Activated naive CD4-positive, alpha-beta T cell treated with anti-CD3 and anti-CD28 coated beads, Interleukin-2, amount 50 U/mL, for 72 hours (primary cell): ENCODE data around the gene SART1. TPM values are rescaled to one million over a fixed set of nuclear protein-coding genes. Genes with fewer than 3 reads are reported as not detected.
A peak's percentile ranks its signal among the peaks of the same experiment; 100 is the strongest.

ENCODE experiments used
- ATAC-seq, 2 donors: fragments of 150-1000 bp; cut with Tn5 transposase; 2 replicates each; pipeline ENCODE4 v1.10.0; 2021; ENCODE audit warnings: mild to moderate bottlenecking in 2 of 2, moderate library complexity in 2 of 2
- DNase-seq, 2 donors: peaks; one replicate each; pipeline ENCODE4 v3.0.0; 2021 to 2022; ENCODE audit warnings: low spot score in 2 of 2
- H3K27ac Mint-ChIP-seq, 2 donors: one replicate each; pipeline ENCODE4 v1.8.0; 2022; ENCODE audit warnings: mild to moderate bottlenecking in 2 of 2, mixed read lengths in 2 of 2
- H3K36me3 Mint-ChIP-seq, 2 donors: one replicate each; pipeline ENCODE4 v1.8.0; 2022; ENCODE audit warnings: mixed read lengths in 2 of 2
- H3K9me3 Mint-ChIP-seq, 2 donors: one replicate each; pipeline ENCODE4 v1.8.0; 2022; ENCODE audit warnings: mixed read lengths in 2 of 2
- total RNA-seq, 2 donors: library from RNA; stranded (reverse); gene quantifications; one replicate each; pipeline ENCODE4 v1.2.3, GENCODE V29; 2022

Gene SART1, protein sequence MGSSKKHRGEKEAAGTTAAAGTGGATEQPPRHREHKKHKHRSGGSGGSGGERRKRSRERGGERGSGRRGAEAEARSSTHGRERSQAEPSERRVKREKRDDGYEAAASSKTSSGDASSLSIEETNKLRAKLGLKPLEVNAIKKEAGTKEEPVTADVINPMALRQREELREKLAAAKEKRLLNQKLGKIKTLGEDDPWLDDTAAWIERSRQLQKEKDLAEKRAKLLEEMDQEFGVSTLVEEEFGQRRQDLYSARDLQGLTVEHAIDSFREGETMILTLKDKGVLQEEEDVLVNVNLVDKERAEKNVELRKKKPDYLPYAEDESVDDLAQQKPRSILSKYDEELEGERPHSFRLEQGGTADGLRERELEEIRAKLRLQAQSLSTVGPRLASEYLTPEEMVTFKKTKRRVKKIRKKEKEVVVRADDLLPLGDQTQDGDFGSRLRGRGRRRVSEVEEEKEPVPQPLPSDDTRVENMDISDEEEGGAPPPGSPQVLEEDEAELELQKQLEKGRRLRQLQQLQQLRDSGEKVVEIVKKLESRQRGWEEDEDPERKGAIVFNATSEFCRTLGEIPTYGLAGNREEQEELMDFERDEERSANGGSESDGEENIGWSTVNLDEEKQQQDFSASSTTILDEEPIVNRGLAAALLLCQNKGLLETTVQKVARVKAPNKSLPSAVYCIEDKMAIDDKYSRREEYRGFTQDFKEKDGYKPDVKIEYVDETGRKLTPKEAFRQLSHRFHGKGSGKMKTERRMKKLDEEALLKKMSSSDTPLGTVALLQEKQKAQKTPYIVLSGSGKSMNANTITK
- 10 to 100 TPM; 53.1 to 60.2 TPM for total RNA-seq

DNA sequence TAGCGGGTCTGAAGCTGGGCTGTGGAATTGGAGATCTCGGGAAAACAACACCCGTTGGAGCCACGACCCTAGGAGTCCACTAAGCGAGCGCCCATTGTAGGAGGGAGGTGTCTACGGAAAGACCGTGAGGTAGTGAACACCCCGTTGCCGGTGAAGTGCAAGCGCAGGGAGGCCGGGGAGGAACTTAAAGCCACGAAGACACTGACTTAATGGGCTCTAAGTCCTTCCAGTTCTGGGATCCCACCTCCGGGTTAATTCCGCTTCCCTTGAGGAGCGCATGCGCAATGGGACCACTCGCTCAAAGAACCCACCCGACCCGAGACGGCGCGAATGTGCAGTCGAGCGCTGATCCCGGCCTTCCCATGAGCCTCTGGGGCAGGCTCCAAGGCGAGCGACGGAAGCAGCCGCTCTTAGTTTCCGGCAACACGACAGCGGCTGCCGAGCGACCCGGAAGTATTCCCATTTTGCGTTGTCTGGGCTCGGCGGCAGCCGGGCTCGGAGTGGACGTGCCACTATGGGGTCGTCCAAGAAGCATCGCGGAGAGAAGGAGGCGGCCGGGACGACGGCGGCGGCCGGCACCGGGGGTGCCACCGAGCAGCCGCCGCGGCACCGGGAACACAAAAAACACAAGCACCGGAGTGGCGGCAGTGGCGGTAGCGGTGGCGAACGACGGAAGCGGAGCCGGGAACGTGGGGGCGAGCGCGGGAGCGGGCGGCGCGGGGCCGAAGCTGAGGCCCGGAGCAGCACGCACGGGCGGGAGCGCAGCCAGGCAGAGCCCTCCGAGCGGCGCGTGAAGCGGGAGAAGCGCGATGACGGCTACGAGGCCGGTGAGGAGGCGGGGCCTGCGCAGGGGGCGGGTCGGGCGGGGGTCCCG, at the start of gene SART1:
Gene SART1, plus strand, starts transcription at position 468 of the 874 bp plus-strand sequence. Its CDS starts 47 bp downstream, at position 515.
- H3K36me3 Mint-ChIP-seq = peaks cover 30 to 34% of the 10 kb centered on the region in 2 donors
- DNase-seq (peak; percentile 91 to 97), ATAC-seq (peak; percentile 84 to 93)
- H3K9me3 Mint-ChIP-seq = no peaks in the 10 kb centered on the region
- peak within 1 kb of the TSS; percentile 94 to 99 for H3K27ac Mint-ChIP-seq

DNA sequence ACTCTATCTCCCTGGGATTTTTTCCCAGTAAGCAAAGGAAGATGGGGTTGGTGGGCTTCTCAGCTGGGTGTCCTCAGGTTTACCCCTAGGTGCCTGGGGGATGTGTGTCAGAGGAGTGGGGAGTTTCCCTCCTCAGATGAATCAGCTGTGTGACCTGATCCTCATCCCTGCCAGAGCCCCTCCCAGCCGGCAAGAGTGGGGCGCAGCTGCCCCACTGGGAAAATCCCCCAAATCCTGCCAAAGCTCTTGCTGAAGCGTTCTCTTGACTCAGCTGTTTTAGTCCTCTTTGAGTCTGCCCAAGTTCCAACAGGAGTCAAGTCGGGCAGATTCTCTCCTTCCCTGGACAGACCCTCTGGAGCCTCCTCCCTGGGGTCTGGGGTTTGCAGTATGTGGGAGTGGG, 48.7 kb upstream of the SART1 start:
- H3K27ac Mint-ChIP-seq = no peak overlapping the region
- no peak for DNase-seq
- peaks cover 0 to 6% of the 10 kb centered on the region in 2 donors for H3K36me3 Mint-ChIP-seq
- no peaks in the 10 kb centered on the region for H3K9me3 Mint-ChIP-seq
- peak in 1 of 2 donors; percentile 59 for ATAC-seq

DNA sequence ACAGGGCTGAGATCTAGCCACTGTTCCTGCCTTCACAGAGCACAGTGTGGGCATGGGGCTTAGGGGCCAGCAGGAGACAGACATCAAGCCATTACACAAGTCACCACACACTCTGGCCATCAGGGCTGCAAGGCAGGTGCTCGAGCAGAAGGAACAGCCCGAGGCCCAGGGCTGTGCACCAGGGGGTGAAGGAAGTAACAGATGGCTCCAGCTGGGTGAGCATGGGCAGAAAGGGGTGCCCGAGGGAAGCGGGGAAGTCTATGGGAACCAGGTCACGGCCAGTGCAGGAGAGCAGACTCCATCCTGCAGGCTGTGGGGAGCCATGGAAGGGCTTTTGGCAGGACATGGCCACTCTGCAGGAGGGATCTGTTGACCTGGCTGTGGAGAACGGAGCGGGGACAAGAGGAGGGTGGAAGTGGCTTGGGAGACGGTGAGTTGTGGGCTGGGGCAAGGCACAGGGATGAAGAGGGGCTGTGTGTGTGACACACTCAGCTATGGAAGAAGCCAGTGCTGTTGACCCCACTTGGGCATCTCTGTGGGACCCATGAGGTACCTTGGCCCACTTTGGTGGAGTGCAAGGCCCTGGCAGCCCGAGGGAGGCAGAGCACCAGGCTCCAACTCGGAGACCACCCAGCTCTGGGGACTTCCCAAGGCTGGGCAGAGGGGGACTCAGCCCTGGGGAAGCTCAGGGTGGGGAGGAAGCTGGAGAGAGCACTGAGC, 46.3 kb upstream of the SART1 start:
- DNase-seq = no peak
- peaks cover 0 to 11% of the 10 kb centered on the region in 2 donors for H3K36me3 Mint-ChIP-seq
- no peaks in the 10 kb centered on the region for H3K9me3 Mint-ChIP-seq
- peak overlapping the region in 1 of 2 donors; percentile 10 for H3K27ac Mint-ChIP-seq
- ATAC-seq = no peak

DNA sequence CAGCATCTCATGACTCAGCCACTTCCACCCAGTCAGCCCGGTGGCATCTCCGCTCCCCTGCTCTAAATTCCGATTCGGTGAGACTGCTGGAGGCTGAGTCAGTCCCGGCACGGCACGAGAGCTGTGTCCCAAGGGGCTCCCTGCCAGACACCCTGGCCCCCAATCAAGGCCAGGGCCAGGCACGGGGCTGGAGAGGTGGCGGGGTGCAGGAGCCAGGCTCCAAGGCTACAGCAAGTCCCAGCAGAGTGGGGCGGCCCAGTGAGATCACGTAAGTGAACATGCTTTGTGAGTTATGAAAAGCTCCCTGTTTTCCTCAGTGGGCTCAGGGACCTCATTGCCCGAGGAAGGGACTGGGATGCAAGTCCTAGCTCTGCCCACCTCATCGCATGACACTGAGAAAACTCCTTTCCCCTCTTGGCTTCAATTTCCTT, 45.7 kb upstream of the SART1 start:
- Mint-ChIP-seq H3K27ac (no peak overlapping the region), H3K36me3 (peaks cover 0 to 11% of the 10 kb centered on the region in 2 donors), H3K9me3 (no peaks in the 10 kb centered on the region)
- no peak for DNase-seq
- no peak for ATAC-seq

DNA sequence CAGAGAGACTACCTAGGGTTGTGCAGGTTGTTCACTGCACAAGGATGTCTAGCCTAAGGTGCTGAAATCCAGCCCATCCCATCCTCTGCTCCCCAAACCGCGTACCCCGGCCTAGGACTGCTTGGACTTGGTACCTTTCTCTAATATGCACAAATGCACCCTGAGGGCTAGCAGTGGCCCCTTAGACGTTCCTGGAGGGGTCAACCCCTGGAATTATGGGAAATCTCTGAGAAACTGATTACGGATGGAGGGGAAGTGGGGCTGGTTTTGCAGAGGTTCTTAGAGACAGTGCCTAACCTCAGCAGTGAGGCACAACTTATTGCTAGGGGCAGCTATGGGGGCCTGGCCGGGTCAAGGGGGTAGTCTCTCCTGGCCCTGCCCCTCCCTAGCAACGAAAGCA, 45.1 kb upstream of the SART1 start:
- Mint-ChIP-seq H3K9me3 (no peaks in the 10 kb centered on the region), H3K27ac (no peak overlapping the region), H3K36me3 (peaks cover 0 to 11% of the 10 kb centered on the region in 2 donors)
- ATAC-seq (no peak), DNase-seq (no peak)

DNA sequence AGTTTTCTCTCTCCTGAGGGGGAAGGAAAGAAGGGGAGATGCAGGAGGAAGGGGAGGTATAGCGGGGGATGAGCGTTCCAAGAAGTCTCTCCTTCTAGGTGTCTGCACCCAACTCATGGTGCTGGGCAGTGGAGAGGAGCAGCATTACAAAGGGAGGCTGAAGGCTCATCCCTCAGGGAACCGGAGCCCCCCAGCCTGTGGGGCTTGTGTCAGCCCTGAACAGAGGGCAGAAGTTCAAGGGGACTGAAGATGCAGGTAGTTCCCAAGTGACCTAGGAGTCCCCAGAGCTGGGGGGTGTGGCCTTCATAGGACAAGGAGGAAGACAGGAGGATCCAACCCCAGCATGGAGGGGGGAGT, 44.5 kb upstream of the SART1 start:
- Mint-ChIP-seq H3K36me3 (peaks cover 0 to 11% of the 10 kb centered on the region in 2 donors), H3K9me3 (no peaks in the 10 kb centered on the region), H3K27ac (peak overlapping the region in 1 of 2 donors; percentile 33)
- DNase-seq (no peak), ATAC-seq (no peak)

DNA sequence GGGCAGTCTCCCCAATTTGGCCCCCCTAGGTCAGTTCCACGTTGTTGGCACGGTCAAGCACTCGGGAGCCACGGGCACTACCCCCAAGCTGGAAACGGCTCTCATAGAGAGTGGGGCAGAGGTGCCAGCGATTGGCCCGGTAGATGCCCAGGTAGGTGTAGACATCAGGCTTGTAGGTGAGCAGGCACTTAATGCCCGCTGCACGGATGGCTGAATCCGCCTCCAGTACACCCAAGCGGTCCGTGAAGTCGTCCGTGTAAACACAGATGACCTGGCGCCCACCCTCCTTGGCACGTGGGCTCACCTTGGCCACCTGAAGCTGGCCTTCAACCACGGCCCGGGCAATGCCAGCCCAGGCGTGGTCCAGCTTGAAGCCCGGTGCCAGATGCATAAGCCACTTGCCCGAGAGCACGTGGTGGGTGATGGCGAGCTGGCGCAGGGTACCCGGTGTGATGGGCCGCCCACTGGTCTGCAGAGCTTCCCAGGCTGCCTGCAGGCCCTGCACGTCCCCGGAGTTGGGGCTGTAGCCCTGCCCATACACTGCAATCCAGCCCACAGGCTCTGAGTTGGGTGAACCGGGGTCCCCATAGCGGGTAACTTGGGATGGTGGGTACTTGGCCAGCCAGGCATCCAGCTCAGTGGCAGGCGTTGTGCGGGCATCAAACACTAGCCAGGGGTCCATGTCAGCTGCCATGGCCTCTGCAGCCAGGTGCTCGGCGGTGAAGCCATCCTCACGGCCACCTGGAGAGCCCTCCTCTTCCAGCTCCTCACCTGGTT, 43.9 kb upstream of the SART1 start:
- ATAC-seq (no peak), DNase-seq (no peak)
- Mint-ChIP-seq H3K36me3 (peaks cover 0 to 11% of the 10 kb centered on the region in 2 donors), H3K9me3 (no peaks in the 10 kb centered on the region), H3K27ac (peak overlapping the region in 1 of 2 donors; percentile 88)

DNA sequence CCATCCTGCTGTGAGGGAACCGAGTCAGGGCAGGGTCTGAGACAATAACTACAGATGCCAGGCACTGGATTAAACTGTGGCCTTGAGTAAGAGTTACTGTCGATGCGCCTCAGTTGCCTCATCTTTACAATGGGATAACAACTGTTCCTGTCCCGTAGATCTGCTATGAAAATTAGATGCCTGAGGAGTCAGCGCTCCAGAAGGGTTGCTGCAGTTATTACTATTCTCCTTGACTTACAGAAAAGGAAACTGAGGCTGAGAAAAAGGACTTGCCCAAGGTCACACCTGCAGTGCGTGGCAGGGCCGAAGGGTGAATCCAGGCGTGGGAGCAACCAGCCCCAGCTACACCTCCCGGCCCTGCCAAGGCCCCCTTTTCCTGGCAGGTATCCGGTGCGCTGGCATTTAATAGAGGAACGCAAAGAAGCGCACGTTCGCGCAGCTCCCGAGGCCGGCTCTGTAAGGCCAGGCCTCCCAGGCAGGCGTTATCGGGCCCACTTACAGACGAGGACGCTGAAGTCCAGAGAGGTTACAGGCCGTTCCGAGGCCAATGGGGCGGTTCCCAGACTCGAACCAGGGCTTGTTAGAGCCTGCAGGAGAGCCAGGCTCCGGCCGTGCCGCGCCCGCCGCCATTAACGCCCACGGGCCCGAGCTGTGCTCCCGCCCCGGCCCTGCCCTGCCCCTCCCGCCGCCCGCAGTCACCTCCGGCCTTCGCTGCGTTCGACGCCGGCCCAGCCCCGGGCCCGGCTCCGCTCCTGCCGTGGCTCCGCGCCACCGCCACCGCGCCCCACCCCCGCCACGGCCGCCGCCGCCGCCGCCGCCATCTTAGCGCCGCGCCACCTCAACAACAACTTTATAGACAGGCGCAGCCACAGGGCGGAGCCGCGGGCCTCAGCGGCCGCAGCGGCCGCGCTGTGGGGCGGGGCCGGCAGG, 43.1 kb upstream of the SART1 start, which contains the start of gene C11orf68:
Gene C11orf68, minus strand, starts transcription at position 852 of the 930 bp plus-strand sequence. Its CDS starts 31 bp downstream, at position 821.
- DNase-seq (no peak), ATAC-seq (peak; percentile 74 to 78)
- H3K9me3 Mint-ChIP-seq = no peaks in the 10 kb centered on the region
- H3K36me3 Mint-ChIP-seq = peaks cover 0 to 11% of the 10 kb centered on the region in 2 donors
- H3K27ac Mint-ChIP-seq = peak within 1 kb of the TSS; percentile 84 to 88

DNA sequence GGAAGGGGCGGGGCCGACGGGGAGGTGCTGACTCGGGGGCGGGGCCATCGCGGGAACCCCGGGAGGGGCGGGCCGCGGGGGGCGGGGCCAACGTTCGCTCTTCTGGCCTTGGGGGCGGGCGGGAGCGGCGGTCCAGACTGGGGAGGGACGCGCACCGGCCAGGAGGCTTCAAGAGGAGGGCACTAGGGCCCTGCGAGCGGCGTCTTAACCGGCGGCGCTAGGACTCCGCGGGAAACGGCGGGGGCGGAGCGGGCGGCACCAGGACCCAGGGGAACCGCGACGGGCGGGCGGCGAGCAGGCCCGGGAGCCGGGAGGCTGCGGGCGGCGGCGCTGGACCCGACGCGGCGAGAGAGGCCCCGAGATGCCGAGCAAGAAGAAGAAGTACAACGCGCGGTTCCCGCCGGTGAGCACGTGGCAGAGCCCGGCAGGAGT, 42.4 kb upstream of the SART1 start, which contains the start of gene DRAP1:
Gene DRAP1, plus strand, starts transcription at position 286 of the 432 bp plus-strand sequence. Its CDS starts 76 bp downstream, at position 362.
- DNase-seq (peak; percentile 95 to 96), ATAC-seq (peak; percentile 88 to 94)
- H3K9me3 Mint-ChIP-seq = no peaks in the 10 kb centered on the region
- H3K27ac Mint-ChIP-seq = peak within 1 kb of the TSS; percentile 84 to 88
- peaks cover 0 to 11% of the 10 kb centered on the region in 2 donors for H3K36me3 Mint-ChIP-seq

DNA sequence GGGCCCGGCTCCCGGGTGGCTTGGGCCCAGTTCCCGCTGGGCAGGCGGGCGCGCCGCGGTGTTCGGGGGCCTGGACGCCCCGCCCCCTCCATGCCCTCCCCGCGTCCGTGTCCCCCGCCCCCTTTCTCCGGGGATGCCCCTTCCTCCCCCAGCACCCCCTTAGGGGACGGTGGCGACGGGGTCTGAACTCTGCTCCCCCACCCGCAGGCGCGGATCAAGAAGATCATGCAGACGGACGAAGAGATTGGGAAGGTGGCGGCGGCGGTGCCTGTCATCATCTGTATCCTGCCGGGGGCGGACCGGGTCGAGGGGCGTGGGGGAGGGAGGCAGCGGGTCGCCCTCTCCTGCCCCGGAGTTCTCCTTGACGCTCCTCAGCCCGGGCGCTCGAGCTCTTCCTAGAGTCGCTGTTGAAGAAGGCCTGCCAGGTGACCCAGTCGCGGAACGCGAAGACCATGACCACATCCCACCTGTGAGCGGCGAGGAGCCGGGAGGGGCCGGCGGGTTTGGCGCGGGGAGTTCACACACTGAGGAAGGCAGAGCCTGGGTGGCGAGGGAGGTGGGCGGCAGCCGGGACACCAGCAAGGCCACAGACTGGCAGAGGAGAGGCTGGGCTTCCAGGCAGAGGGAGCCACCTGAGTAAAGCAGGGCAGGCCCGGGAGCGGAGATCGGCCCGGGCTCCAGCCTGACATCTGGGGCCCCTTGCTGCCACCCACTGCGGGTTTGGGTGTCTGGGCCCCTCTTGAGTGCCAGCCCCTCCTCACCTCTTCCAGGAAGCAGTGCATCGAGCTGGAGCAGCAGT, 41.8 kb upstream of the SART1 start:
- H3K27ac Mint-ChIP-seq = peak overlapping the region; percentile 74 to 88
- peak; percentile 45 to 62 for ATAC-seq
- peaks cover 0 to 11% of the 10 kb centered on the region in 2 donors for H3K36me3 Mint-ChIP-seq
- no peaks in the 10 kb centered on the region for H3K9me3 Mint-ChIP-seq
- DNase-seq = peak in 1 of 2 donors; percentile 73

DNA sequence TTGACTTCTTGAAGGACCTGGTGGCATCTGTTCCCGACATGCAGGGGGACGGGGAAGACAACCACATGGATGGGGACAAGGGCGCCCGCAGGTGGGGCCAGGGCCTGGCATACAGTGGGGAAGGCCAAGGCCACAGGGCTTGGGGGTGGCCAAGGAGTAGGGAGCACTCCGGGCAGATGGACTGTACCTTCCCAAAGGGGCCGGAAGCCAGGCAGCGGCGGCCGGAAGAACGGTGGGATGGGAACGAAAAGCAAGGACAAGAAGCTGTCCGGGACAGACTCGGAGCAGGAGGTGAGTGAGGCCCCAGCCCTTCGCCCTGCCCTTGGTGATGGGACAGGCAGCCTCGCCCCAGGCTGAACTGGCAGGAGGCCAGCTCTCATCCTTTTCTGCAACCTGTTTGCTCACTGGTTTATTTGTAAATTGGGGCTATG, 41.1 kb upstream of the SART1 start:
- H3K27ac Mint-ChIP-seq = peak overlapping the region; percentile 74 to 88
- DNase-seq (no peak), ATAC-seq (no peak)
- H3K36me3 Mint-ChIP-seq = peaks cover 0 to 11% of the 10 kb centered on the region in 2 donors
- no peaks in the 10 kb centered on the region for H3K9me3 Mint-ChIP-seq

DNA sequence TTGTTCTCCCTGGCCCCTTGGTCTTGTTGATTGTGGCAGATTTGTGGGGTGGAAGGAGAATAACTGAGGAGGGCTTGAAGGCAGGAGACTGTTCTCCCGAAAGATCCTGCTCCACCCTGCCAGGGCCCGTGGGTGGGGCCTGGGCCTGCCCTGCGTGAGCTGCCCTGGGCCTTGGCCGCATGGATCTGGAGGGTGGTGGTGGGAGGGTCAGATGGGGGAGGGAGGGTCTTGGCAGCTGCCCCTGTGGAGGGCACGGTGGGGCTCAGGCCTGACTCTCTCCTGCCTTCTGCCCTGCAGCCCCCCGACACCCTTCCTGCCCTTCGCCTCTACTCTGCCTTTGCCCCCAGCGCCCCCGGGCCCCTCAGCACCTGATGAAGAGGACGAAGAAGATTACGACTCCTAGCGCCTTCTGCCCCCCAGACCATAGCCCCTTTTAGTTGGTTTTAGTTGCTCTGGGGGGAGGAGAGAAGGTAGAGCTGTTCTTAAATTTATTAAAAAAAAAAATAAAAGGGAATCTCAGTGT, 40.4 kb upstream of the SART1 start:
- Mint-ChIP-seq H3K9me3 (no peaks in the 10 kb centered on the region), H3K36me3 (peaks cover 0 to 11% of the 10 kb centered on the region in 2 donors), H3K27ac (peak overlapping the region in 1 of 2 donors; percentile 88)
- ATAC-seq (no peak), DNase-seq (no peak)

DNA sequence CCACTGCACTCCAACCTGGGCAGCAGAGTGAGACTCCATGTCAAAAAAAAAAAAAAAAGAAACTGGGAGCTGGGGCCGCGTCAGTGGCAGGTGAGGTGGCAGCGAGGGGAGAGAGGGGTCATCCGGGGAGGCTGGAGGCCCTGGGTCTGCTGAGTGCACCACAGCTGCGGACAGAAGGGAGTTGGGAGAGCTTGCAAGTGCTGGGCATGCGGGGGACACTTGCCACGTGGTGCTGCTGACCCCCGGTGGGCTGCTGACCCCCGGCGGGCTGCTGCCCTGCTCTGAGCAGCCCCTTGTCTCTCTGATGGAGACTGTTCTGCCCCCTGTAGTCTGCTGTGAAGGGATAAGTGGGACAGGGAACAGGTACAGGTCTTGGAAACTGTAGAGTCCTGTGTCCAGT, 39.7 kb upstream of the SART1 start:
- no peak for DNase-seq
- Mint-ChIP-seq H3K9me3 (no peaks in the 10 kb centered on the region), H3K27ac (no peak overlapping the region), H3K36me3 (peaks cover 0 to 9% of the 10 kb centered on the region in 2 donors)
- ATAC-seq = no peak
